IPS-15b (cell line): Measurements from ENCODE around the gene COL2A1.

Source experiments
- H3K27me3 ChIP-seq: one replicate; pipeline ENCODE4 v1.6.1; 2013; ENCODE audit warnings: low read length; ENCODE audit not compliant: control insufficient read depth, insufficient read depth
- H3K36me3 ChIP-seq: one replicate; pipeline ENCODE4 v1.6.1; 2013; ENCODE audit warnings: low read length; ENCODE audit not compliant: control insufficient read depth, insufficient read depth
- H3K4me1 ChIP-seq: one replicate; pipeline ENCODE4 v1.6.1; 2013; ENCODE audit warnings: mild to moderate bottlenecking, low read length; ENCODE audit not compliant: control insufficient read depth, insufficient read depth
- H3K4me3 ChIP-seq: one replicate; pipeline ENCODE4 v1.5.1; 2013; ENCODE audit warnings: low read depth, low read length
- H3K9ac ChIP-seq: one replicate; pipeline ENCODE4 v1.6.1; 2013; ENCODE audit warnings: low read depth, mild to moderate bottlenecking, low read length
- H3K9me3 ChIP-seq: one replicate; pipeline ENCODE4 v1.6.1; 2013; ENCODE audit warnings: mild to moderate bottlenecking, low read length; ENCODE audit not compliant: control insufficient read depth, insufficient read depth

COL2A1 gene

GRCh38 chr12:47944685-47945340 is 59.5 kb downstream of the COL2A1 start:
- no peaks in the 10 kb centered on the region for H3K4me1 ChIP-seq
- H3K36me3 ChIP-seq, result no peaks in the 10 kb centered on the region
- H3K9ac ChIP-seq, result no peak overlapping the region
- no peak overlapping the region for H3K4me3 ChIP-seq
- peaks cover 32% of the 10 kb centered on the region for H3K27me3 ChIP-seq
- no peaks in the 10 kb centered on the region for H3K9me3 ChIP-seq

GRCh38 chr12:47943623-47944340 is 60.5 kb downstream of the COL2A1 start:
- H3K9ac ChIP-seq, result no peak overlapping the region
- no peaks in the 10 kb centered on the region for H3K9me3 ChIP-seq
- peaks cover 35% of the 10 kb centered on the region for H3K27me3 ChIP-seq
- no peaks in the 10 kb centered on the region for H3K36me3 ChIP-seq
- no peaks in the 10 kb centered on the region for H3K4me1 ChIP-seq
- H3K4me3 ChIP-seq, result no peak overlapping the region

GRCh38 chr12:47942614-47943225 is 61.6 kb downstream of the COL2A1 start:
- H3K27me3 ChIP-seq, result peaks cover 39% of the 10 kb centered on the region
- no peaks in the 10 kb centered on the region for H3K9me3 ChIP-seq
- no peaks in the 10 kb centered on the region for H3K36me3 ChIP-seq
- H3K4me1 ChIP-seq, result no peaks in the 10 kb centered on the region
- no peak overlapping the region for H3K4me3 ChIP-seq
- H3K9ac ChIP-seq, result no peak overlapping the region

GRCh38 chr12:47941871-47942613 is 62.2 kb downstream of the COL2A1 start:
- no peaks in the 10 kb centered on the region for H3K4me1 ChIP-seq
- H3K4me3 ChIP-seq, result peak overlapping the region; percentile 36
- peak overlapping the region; percentile 37 for H3K9ac ChIP-seq
- peaks cover 45% of the 10 kb centered on the region for H3K27me3 ChIP-seq
- H3K9me3 ChIP-seq, result no peaks in the 10 kb centered on the region
- H3K36me3 ChIP-seq, result no peaks in the 10 kb centered on the region

- H3K27me3 ChIP-seq, result peaks cover 45% of the 10 kb centered on the region
- H3K9ac ChIP-seq, result no peak overlapping the region
- no peaks in the 10 kb centered on the region for H3K9me3 ChIP-seq
- H3K36me3 ChIP-seq, result no peaks in the 10 kb centered on the region
- no peak overlapping the region for H3K4me3 ChIP-seq
- no peaks in the 10 kb centered on the region for H3K4me1 ChIP-seq
Observed at GRCh38 chr12:47941475-47941780, 62.8 kb downstream of the COL2A1 start.

- H3K9me3 ChIP-seq, result no peaks in the 10 kb centered on the region
- no peaks in the 10 kb centered on the region for H3K4me1 ChIP-seq
- H3K27me3 ChIP-seq, result peaks cover 45% of the 10 kb centered on the region
- no peak overlapping the region for H3K9ac ChIP-seq
- H3K4me3 ChIP-seq, result no peak overlapping the region
- no peaks in the 10 kb centered on the region for H3K36me3 ChIP-seq
Observed at GRCh38 chr12:47940773-47941474, 63.4 kb downstream of the COL2A1 start.

- Histone ChIP-seq H3K9me3 (no peaks in the 10 kb centered on the region), H3K4me3 (no peak overlapping the region), H3K4me1 (no peaks in the 10 kb centered on the region), H3K27me3 (peaks cover 47% of the 10 kb centered on the region), H3K36me3 (no peaks in the 10 kb centered on the region), H3K9ac (no peak overlapping the region)
Observed at GRCh38 chr12:47939009-47939601, 65.2 kb downstream of the COL2A1 start.

- Histone ChIP-seq H3K9me3 (no peaks in the 10 kb centered on the region), H3K27me3 (peaks cover 45% of the 10 kb centered on the region), H3K4me1 (no peaks in the 10 kb centered on the region), H3K4me3 (no peak overlapping the region), H3K9ac (no peak overlapping the region), H3K36me3 (no peaks in the 10 kb centered on the region)
Observed at GRCh38 chr12:47938594-47938993, 65.7 kb downstream of the COL2A1 start.

- no peaks in the 10 kb centered on the region for H3K4me1 ChIP-seq
- H3K9me3 ChIP-seq, result no peaks in the 10 kb centered on the region
Observed at GRCh38 chr12:47938093-47938492, 66.2 kb downstream of the COL2A1 start.

GRCh38 chr12:47935184-47935583 is 69.1 kb downstream of the COL2A1 start:
- Histone ChIP-seq H3K4me1 (no peaks in the 10 kb centered on the region), H3K9me3 (no peaks in the 10 kb centered on the region), H3K36me3 (no peaks in the 10 kb centered on the region), H3K27me3 (peaks cover 19% of the 10 kb centered on the region), H3K4me3 (no peak overlapping the region), H3K9ac (no peak overlapping the region)

More at GRCh38 chr12:47938093-47938492, 66.2 kb downstream of the COL2A1 start:
- no peak overlapping the region for H3K9ac ChIP-seq
- H3K36me3 ChIP-seq, result no peaks in the 10 kb centered on the region
- H3K4me3 ChIP-seq, result no peak overlapping the region
- peaks cover 42% of the 10 kb centered on the region for H3K27me3 ChIP-seq

- peaks cover 10% of the 10 kb centered on the region for H3K27me3 ChIP-seq
- no peaks in the 10 kb centered on the region for H3K9me3 ChIP-seq
- H3K36me3 ChIP-seq, result no peaks in the 10 kb centered on the region
- H3K4me1 ChIP-seq, result no peaks in the 10 kb centered on the region
- H3K9ac ChIP-seq, result no peak overlapping the region
- H3K4me3 ChIP-seq, result no peak overlapping the region
Observed at GRCh38 chr12:47931187-47931586, 73.1 kb downstream of the COL2A1 start.
